H54 (cell line): ENCODE results near the gene CHRM5.

Experiments
- DNase-seq: peaks from one replicate; pipeline ENCODE4 v3.0.0; 2011; ENCODE audit warnings: low spot score, mixed read lengths; ENCODE audit not compliant: insufficient read length
- FAIRE-seq: peaks from 3 replicates; lab custom pipeline; 2011; peaks lifted over from hg19 to GRCh38; lab: Jason Lieb, UNC
- POLR2A ChIP-seq: IDR thresholded peaks from 2 replicates; pipeline ENCODE4 v1.6.1; 2011; ENCODE audit warnings: low read depth, mild to moderate bottlenecking, low read length

The CHRM5 gene, protein sequence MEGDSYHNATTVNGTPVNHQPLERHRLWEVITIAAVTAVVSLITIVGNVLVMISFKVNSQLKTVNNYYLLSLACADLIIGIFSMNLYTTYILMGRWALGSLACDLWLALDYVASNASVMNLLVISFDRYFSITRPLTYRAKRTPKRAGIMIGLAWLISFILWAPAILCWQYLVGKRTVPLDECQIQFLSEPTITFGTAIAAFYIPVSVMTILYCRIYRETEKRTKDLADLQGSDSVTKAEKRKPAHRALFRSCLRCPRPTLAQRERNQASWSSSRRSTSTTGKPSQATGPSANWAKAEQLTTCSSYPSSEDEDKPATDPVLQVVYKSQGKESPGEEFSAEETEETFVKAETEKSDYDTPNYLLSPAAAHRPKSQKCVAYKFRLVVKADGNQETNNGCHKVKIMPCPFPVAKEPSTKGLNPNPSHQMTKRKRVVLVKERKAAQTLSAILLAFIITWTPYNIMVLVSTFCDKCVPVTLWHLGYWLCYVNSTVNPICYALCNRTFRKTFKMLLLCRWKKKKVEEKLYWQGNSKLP

DNA sequence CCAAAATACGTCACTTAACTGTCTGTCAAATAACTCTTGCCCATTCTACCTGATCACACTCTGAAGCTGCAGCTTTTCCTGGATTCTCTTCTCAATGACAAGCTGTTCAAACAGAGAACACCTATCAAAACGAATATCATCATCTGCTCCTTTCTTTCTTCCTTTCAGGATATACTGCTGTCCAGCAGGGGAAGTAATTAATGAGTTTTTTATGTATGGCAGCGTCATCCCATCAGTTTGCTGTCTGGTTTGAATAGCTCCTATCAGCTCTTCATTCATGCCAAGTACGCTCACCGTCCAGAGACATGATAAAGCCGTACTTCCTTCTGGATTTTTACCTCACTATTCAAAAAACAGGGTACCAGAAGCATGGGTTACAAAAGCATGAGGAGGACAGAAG is at the start of gene CHRM5:
Gene CHRM5, plus strand, starts transcription at position 274 of the 400 bp plus-strand sequence. CDS start 94,221 bp downstream, outside the sequence.
- FAIRE-seq, result peak; percentile 6

DNA sequence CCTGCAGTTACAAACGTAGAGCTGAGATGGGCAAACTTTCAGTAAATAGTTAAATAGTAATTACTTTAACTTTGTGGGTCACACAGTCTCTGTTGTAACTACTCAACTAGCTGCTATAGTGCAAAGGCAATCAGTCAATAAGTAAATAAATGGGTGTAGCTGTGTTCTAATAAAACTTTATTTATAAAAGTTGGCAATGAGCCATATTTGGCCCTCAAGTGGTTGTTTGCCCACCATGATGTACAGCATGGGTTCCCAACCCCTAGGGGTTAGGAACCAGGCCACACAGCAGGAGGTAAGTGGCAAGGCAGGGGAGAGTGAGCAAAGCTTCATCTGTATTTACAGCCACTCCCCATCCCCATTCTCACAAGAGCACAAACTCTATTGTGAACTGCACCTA is 44.9 kb upstream of the CHRM5 start:
- DNase-seq (no peak), FAIRE-seq (no peak)
- no peak for TF ChIP-seq POLR2A

More for the DNA sequence above, at the start of gene CHRM5:
- DNase-seq, result no peak
- no peak for TF ChIP-seq POLR2A

DNA sequence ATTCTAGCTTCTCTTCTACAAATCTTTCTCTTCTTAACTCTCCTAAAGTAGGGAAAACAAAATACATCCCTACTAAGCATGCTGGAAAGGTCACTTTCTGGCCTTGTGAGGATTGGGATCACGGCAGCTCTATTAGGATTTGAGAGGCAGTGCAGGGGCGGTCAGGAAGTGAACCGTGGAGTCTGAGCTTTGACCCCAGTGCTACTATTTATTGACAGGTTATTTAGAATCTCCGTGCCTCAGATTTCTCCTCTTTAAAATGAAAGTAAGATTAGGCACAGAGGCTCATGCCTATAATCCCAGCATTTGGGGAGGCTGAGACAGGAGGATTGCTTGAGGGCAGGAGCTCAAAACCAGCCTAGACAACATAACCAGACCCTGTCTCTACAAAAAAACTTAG is 42.0 kb upstream of the CHRM5 start:
- TF ChIP-seq POLR2A, result no peak
- DNase-seq (no peak), FAIRE-seq (no peak)

GRCh38 chr15:33932734-33933133 is 35.6 kb upstream of the CHRM5 start:
- no peak for TF ChIP-seq POLR2A
- no peak for FAIRE-seq

DNA sequence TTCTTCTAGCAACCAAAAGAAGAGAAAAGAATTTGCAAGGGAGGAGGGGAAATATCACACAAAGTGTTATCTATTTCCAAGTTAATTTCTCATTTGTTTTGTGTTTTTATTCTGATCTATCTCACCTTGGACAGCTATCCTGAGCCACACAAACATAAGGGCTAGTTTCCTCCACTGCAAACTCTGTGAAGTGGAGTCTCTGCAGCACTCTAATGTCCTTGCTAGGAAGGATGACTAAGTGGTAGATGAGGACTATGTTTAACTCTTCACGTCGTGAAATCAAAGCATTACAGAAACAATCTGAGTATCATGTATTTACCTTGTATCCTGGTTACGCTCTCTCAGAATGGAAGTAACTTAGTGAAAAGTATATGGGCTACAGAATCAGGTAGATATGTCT is 33.9 kb upstream of the CHRM5 start:
- DNase-seq (no peak), FAIRE-seq (peak; percentile 74)
- TF ChIP-seq POLR2A, result no peak

More at GRCh38 chr15:33932734-33933133, 35.6 kb upstream of the CHRM5 start:
- DNase-seq, result no peak

- FAIRE-seq, result no peak
- DNase-seq, result no peak
- no peak for TF ChIP-seq POLR2A
These were observed 33.4 kb upstream of the CHRM5 start for GRCh38 chr15:33934921-33935320.

- peak; percentile 15 for FAIRE-seq
- TF ChIP-seq POLR2A, result no peak
- DNase-seq, result no peak
These were observed 26.8 kb upstream of the CHRM5 start for GRCh38 chr15:33941279-33942063.

- FAIRE-seq (no peak), DNase-seq (no peak)
- no peak for TF ChIP-seq POLR2A
These were observed 22.1 kb upstream of the CHRM5 start for GRCh38 chr15:33946152-33946551.

DNA sequence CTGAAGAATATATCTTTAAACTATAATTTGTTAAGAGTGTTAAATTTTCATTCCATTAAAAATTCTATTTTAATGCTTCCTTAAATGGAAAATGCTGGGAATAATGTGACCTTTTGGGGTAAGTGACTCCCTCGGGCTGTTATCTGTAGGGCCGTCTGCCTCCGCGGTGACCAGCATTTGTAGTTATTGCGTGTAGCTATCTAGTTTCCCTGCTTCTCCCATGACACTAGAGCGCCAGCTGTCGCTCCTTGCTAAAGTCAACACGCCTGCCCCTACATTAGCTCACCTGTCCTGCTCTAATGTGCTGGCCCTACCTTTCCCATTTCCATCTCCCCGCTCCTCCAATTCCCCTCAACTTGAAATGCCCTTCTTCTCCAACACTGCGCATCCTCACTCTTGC is 12.4 kb upstream of the CHRM5 start:
- no peak for DNase-seq
- no peak for TF ChIP-seq POLR2A
- no peak for FAIRE-seq

DNA sequence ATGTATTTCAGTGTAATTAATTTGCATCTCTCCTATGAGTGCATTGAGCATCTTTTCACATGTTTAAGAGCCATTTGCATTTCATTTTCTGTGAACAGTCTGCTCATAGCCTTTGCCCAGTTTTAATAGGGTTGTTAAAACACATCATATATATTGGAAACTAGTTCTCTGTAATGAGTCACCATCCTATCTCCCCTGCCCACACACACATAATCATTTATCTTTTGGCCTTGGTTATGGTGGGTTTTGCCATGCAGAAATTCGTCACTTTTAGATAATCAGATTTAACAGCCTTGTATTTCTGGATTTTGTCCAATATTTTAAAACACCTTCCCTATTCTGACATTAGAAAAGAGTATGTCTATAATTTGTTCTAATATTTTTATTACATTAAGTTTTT is 11.9 kb upstream of the CHRM5 start:
- DNase-seq, result no peak
- FAIRE-seq, result no peak
- no peak for TF ChIP-seq POLR2A

DNA sequence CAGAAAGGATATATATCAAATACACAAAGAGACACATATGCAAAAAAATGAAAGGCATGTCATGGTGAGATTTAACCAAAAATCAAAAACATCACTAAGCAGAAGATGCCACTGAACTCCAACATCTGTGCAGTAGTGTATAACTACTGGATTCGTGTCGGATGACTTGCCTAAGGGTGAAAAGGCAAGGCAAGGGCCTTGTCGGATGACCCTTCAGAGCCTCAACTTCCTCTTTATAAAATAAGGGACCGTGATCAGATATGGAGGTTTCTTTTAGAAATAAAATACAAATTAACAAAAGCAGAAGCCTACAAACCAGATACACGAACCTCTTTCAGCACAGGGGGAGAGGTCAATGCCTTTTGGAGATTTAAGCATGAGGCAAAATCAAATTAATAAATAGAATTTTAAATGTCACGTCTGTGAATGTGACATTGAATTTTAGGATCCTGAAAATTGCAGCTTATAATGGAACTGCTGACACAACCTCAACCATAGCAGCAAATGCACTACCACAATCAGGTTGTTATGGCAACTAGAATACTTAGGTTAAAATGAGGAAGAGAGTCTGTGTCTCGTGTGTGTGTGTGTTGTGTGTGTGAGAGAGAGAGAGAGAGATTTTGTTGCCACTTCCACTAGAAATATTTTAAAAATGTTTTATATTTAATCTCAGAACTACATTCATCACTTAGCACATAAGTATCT is 8.3 kb upstream of the CHRM5 start:
- DNase-seq (no peak), FAIRE-seq (no peak)
- no peak for TF ChIP-seq POLR2A

GRCh38 chr15:33960549-33960935 is 7.8 kb upstream of the CHRM5 start:
- TF ChIP-seq POLR2A, result no peak
- DNase-seq (no peak), FAIRE-seq (no peak)

- no peak for DNase-seq
- peak; percentile 62 for FAIRE-seq
- TF ChIP-seq POLR2A, result no peak
These were observed 4.2 kb upstream of the CHRM5 start for GRCh38 chr15:33963831-33964664.
